Measurements from ENCODE around the gene SCARF2. TPM values are rescaled to one million over a fixed set of nuclear protein-coding genes. Genes with fewer than 3 reads are reported as not detected.

SCARF2 gene
- total RNA-seq, 1 donor from 2014 or later = 6.5 TPM

Other genes with a start within 250 kb of the SCARF2 start
- 0.65 and 0.79 TPM in 2 replicates for gene RTN4R, start 169.5 kb downstream of the SCARF2 start, total RNA-seq
- 41.6 and 47.6 TPM in 2 replicates for gene DGCR6L, start 117.8 kb downstream of the SCARF2 start, total RNA-seq
- 8.9 and 10.7 TPM in 2 replicates for gene ZNF74, start 43.7 kb downstream of the SCARF2 start, total RNA-seq
- 13.1 and 13.7 TPM in 2 replicates for gene KLHL22, start 58.0 kb upstream of the SCARF2 start, total RNA-seq
- 16.1 and 18.5 TPM in 2 replicates for gene MED15, start 69.8 kb upstream of the SCARF2 start, total RNA-seq

Data from lung microvascular endothelial cell (primary cell).